Kidney (tissue), 14 donors: ENCODE data around the gene MAP10. TPM values are rescaled to one million over a fixed set of nuclear protein-coding genes. Genes with fewer than 3 reads are reported as not detected.

Experiments
- DNase-seq, 5 donors: peaks; one replicate each; pipeline ENCODE4 v3.0.0-alpha.2; 2013 to 2020
- FAIRE-seq: peaks from 2 replicates; lab custom pipeline; 2012; peaks lifted over from hg19 to GRCh38; lab: Jason Lieb, UNC
- H3K27ac ChIP-seq, 2 donors: one replicate each; pipeline ENCODE4 v1.7.0; 2013; ENCODE audit warnings: low read depth in 2 of 2, low read length in 2 of 2, inconsistent platforms in 1 of 2
- H3K27me3 ChIP-seq: one replicate; pipeline ENCODE4 v1.7.1; 2013; ENCODE audit warnings: low read length, inconsistent platforms; ENCODE audit not compliant: control insufficient read depth, insufficient read depth
- H3K36me3 ChIP-seq, 3 donors: one replicate each; pipeline versions ENCODE4 v1.7.0 to v1.7.1; 2013; ENCODE audit warnings: low read length in 3 of 3, control low read depth in 1 of 3, inconsistent platforms in 1 of 3; ENCODE audit not compliant: insufficient read depth in 3 of 3, control insufficient read depth in 2 of 3
- H3K4me1 ChIP-seq, 3 donors: one replicate each; pipeline versions ENCODE4 v1.7.0 to v1.7.1; 2013; ENCODE audit warnings: low read length in 3 of 3, inconsistent platforms in 1 of 3, low read depth in 1 of 3; ENCODE audit not compliant: control insufficient read depth in 2 of 3, insufficient read depth in 2 of 3
- H3K4me3 ChIP-seq, 3 donors: one replicate each; pipeline versions ENCODE4 v1.7.0 to v1.8.1; 2013; ENCODE audit warnings: low read length in 3 of 3, control low read depth in 1 of 3, inconsistent platforms in 1 of 3
- H3K9ac ChIP-seq, 3 donors: one replicate each; pipeline versions ENCODE4 v1.7.0 to v1.7.1; 2013; ENCODE audit warnings: low read length in 3 of 3, control low read depth in 1 of 3, inconsistent platforms in 1 of 3
- H3K9me3 ChIP-seq, 3 donors: one replicate each; pipeline versions ENCODE4 v1.7.0 to v1.7.1; 2013; ENCODE audit warnings: low read length in 3 of 3, control low read depth in 1 of 3, inconsistent platforms in 1 of 3; ENCODE audit not compliant: control insufficient read depth in 2 of 3, insufficient read depth in 1 of 3
- CTCF ChIP-seq: IDR thresholded peaks from 3 replicates; pipeline ENCODE4 v1.5.1; 2012; ENCODE audit warnings: mild to moderate bottlenecking, moderate library complexity, borderline replicate concordance; ENCODE audit not compliant: insufficient read depth; ENCODE audit errors: extremely low read depth
- intact Hi-C: fragments of 100-400 bp; cut with DNase I; formaldehyde crosslinking; loops from one replicate; pipeline ENCODE4 v1.11.1; 2022
- polyA plus RNA-seq: library from polyadenylated mRNA; stranded (reverse); fragments of 350-450 nt; fragmentation: Illumina TruSeq; extraction: RNeasy Lipid Tissue Mini Kit (QIAGEN cat#74804); gene quantifications from one replicate; pipeline ENCODE4 v1.2.3, GENCODE V29; 2014; ENCODE audit warnings: low read depth, low replicate concordance; ENCODE audit not compliant: insufficient read depth
- total RNA-seq: library from RNA; stranded (reverse); fragmentation: NEBNext Ultra II Directional; extraction: Animal tissue kit (Norgen Biotek cat#: 25700); gene quantifications from one replicate; pipeline ENCODE4 v1.2.1, GENCODE V29; 2021
- donor health status: control.
- donor health status: control.
- donor health status: control.
- donor health status: control.
- donor health status: control.
- donor health status: DM: yes; HTN: yes; CAD: no.
- donor health status: Normal renal cell carcinoma (clear cell type).

The MAP10 gene
- total and polyA plus RNA-seq, 2 donors from 2014 or later: 1.1 to 3.8 TPM

GRCh38 chr1:232786845-232787455 is 18.3 kb upstream of the MAP10 start:
- Histone ChIP-seq H3K27me3 (no peaks in the 10 kb centered on the region), H3K36me3 (no peaks in the 10 kb centered on the region), H3K9ac (no peak overlapping the region), H3K4me1 (no peaks in the 10 kb centered on the region), H3K4me3 (no peak overlapping the region), H3K27ac (no peak overlapping the region), H3K9me3 (no peaks in the 10 kb centered on the region)
- TF ChIP-seq CTCF: no peak
- intact Hi-C loops: no loop called here
- DNase-seq (no peak), FAIRE-seq (no peak)

- no peak overlapping the region for H3K27ac ChIP-seq
- FAIRE-seq: no peak
- no peak overlapping the region for H3K9ac ChIP-seq
- no peak for DNase-seq
- no peak for TF ChIP-seq CTCF
- H3K4me3 ChIP-seq: no peak overlapping the region
- intact Hi-C loops: no loop called here
- no peaks in the 10 kb centered on the region for H3K4me1 ChIP-seq
- H3K36me3 ChIP-seq: no peaks in the 10 kb centered on the region
- no peaks in the 10 kb centered on the region for H3K9me3 ChIP-seq
- no peaks in the 10 kb centered on the region for H3K27me3 ChIP-seq
Observed at GRCh38 chr1:232788235-232788872, 16.9 kb upstream of the MAP10 start.

GRCh38 chr1:232789651-232790050 is 15.6 kb upstream of the MAP10 start:
- H3K9me3 ChIP-seq: no peaks in the 10 kb centered on the region
- no peaks in the 10 kb centered on the region for H3K36me3 ChIP-seq
- H3K4me3 ChIP-seq: no peak overlapping the region
- no peak for FAIRE-seq
- intact Hi-C loops: no loop called here
- H3K27me3 ChIP-seq: no peaks in the 10 kb centered on the region
- no peak overlapping the region for H3K9ac ChIP-seq
- H3K4me1 ChIP-seq: no peaks in the 10 kb centered on the region
- DNase-seq: no peak
- TF ChIP-seq CTCF: no peak
- H3K27ac ChIP-seq: no peak overlapping the region

- H3K4me1 ChIP-seq: no peaks in the 10 kb centered on the region
- H3K9me3 ChIP-seq: no peaks in the 10 kb centered on the region
- FAIRE-seq: no peak
- H3K27me3 ChIP-seq: no peaks in the 10 kb centered on the region
- intact Hi-C loops: no loop called here
- H3K4me3 ChIP-seq: no peak overlapping the region
- DNase-seq: no peak
- TF ChIP-seq CTCF: no peak
- no peak overlapping the region for H3K27ac ChIP-seq
- no peaks in the 10 kb centered on the region for H3K36me3 ChIP-seq
- no peak overlapping the region for H3K9ac ChIP-seq
Observed at GRCh38 chr1:232792949-232793348, 12.3 kb upstream of the MAP10 start.
